Keratinocyte (primary cell): Measurements from ENCODE around the gene DCHS2. TPM values are rescaled to one million over a fixed set of nuclear protein-coding genes. Genes with fewer than 3 reads are reported as not detected.

Experiments used
- DNase-seq: peaks from one replicate; pipeline ENCODE4 v3.0.0-alpha.2; 2011; ENCODE audit warnings: low read depth, missing footprints, low spot score
- FAIRE-seq: peaks from 2 replicates; lab custom pipeline; 2011; peaks lifted over from hg19 to GRCh38; lab: Jason Lieb, UNC
- H2AFZ ChIP-seq: 2 replicates; pipeline ENCODE4 v1.6.0; 2012; ENCODE audit warnings: low read length, control low read depth, inconsistent platforms; ENCODE audit not compliant: control insufficient read depth
- H3K27ac ChIP-seq: 2 replicates; pipeline ENCODE4 v1.5.1; 2011; ENCODE audit warnings: low read length; ENCODE audit not compliant: control insufficient read depth, insufficient read depth
- H3K27me3 ChIP-seq: 3 replicates; pipeline ENCODE4 v1.6.0; 2011; ENCODE audit warnings: low read length; ENCODE audit not compliant: control insufficient read depth, insufficient read depth; ENCODE audit errors: extremely low read depth
- H3K36me3 ChIP-seq, 2 experiments: 2 replicates in 1 of 2; 3 replicates in 1 of 2; pipeline ENCODE4 v1.5.1; 2011; ENCODE audit warnings: low read length in 2 of 2, mild to moderate bottlenecking in 1 of 2; ENCODE audit not compliant: control insufficient read depth in 2 of 2, insufficient read depth in 2 of 2; ENCODE audit errors: extremely low read depth in 1 of 2
- H3K4me1 ChIP-seq: 3 replicates; pipeline ENCODE4 v1.5.1; 2011; ENCODE audit warnings: low read length; ENCODE audit not compliant: control insufficient read depth, insufficient read depth; ENCODE audit errors: extremely low read depth
- H3K4me2 ChIP-seq: 3 replicates; pipeline ENCODE4 v1.6.0; 2011; ENCODE audit warnings: low read depth, low read length; ENCODE audit not compliant: control insufficient read depth, insufficient read depth; ENCODE audit errors: extremely low read depth
- H3K4me3 ChIP-seq, 3 experiments: fragments of 200-600 bp in 1 of 3; sonication (generic) in 1 of 3; 2 replicates in 2 of 3; 3 replicates in 1 of 3; pipeline ENCODE4 v1.5.1; 2011 to 2016; ENCODE audit warnings: low read length in 3 of 3, mild to moderate bottlenecking in 3 of 3, control low read depth in 2 of 3, inconsistent platforms in 1 of 3, low read depth in 1 of 3, mixed read lengths in 1 of 3, mixed run types in 1 of 3, moderate library complexity in 1 of 3; ENCODE audit not compliant: control insufficient read depth in 2 of 3, insufficient read depth in 2 of 3; ENCODE audit errors: extremely low read depth in 1 of 3
- H3K79me2 ChIP-seq: 2 replicates; pipeline ENCODE4 v1.6.0; 2012; ENCODE audit warnings: low read length; ENCODE audit not compliant: control insufficient read depth, insufficient read depth
- H3K9ac ChIP-seq: 3 replicates; pipeline ENCODE4 v1.6.0; 2011; ENCODE audit warnings: low read length; ENCODE audit not compliant: control insufficient read depth, insufficient read depth; ENCODE audit errors: extremely low read depth
- H3K9me1 ChIP-seq: 3 replicates; pipeline ENCODE4 v1.6.0; 2011; ENCODE audit warnings: low read length; ENCODE audit not compliant: control insufficient read depth, insufficient read depth; ENCODE audit errors: extremely low read depth
- H3K9me3 ChIP-seq: 2 replicates; pipeline ENCODE4 v1.5.1; 2012; ENCODE audit warnings: low read depth, low read length; ENCODE audit not compliant: control insufficient read depth
- H4K20me1 ChIP-seq: 3 replicates; pipeline ENCODE4 v1.6.0; 2011; ENCODE audit warnings: low read length; ENCODE audit not compliant: control insufficient read depth, insufficient read depth; ENCODE audit errors: extremely low read depth
- EZH2 ChIP-seq: IDR thresholded peaks from one replicate; pipeline ENCODE4 v1.6.1; 2012; ENCODE audit warnings: inconsistent platforms, mild to moderate bottlenecking, low read length, moderate library complexity
- dilution Hi-C: fragments of 300-500 bp; cut with MboI; formaldehyde crosslinking; loops from one replicate; pipeline ENCODE4 v1.7.0; 2020; ENCODE audit warnings: low sequenced_read_pairs; ENCODE audit not compliant: extremely low pct_ligation_motif_present
- polyA plus RNA-seq, 5 experiments: library from polyadenylated mRNA; depleted of rRNA in 3 of 5; stranded (reverse) in 3 of 5; stranded (forward) in 1 of 5; unstranded in 1 of 5; fragments of >200 nt; gene quantifications; 1 replicate in 1 of 5; 2 replicates in 3 of 5; 3 replicates in 1 of 5; pipeline versions ENCODE4 v1.2.1 to v1.2.3, GENCODE V29; 2011 to 2012; ENCODE audit warnings: missing spikeins in 2 of 5, low read depth in 1 of 5, low replicate concordance in 1 of 5
- TF ChIP-seq, protein P1 (sequence below), 3 experiments: IDR thresholded peaks in 1 of 3; conservative IDR thresholded peaks in 1 of 3; optimal IDR thresholded peaks in 1 of 3; 2 replicates in 2 of 3; 3 replicates in 1 of 3; pipeline versions ENCODE3 to v1.5.1; 2011; ENCODE audit warnings: low read length in 3 of 3, mild to moderate bottlenecking in 3 of 3, moderate library complexity in 2 of 3, control low read depth in 1 of 3, inconsistent platforms in 1 of 3; ENCODE audit not compliant: insufficient read depth in 2 of 3; ENCODE audit errors: extremely low read depth in 1 of 3

Gene DCHS2
- polyA plus RNA-seq, 1 donor (not counting 4 experiments of a cell fraction or from before 2014, with no cell fraction given) = 0.01 TPM

DNA sequence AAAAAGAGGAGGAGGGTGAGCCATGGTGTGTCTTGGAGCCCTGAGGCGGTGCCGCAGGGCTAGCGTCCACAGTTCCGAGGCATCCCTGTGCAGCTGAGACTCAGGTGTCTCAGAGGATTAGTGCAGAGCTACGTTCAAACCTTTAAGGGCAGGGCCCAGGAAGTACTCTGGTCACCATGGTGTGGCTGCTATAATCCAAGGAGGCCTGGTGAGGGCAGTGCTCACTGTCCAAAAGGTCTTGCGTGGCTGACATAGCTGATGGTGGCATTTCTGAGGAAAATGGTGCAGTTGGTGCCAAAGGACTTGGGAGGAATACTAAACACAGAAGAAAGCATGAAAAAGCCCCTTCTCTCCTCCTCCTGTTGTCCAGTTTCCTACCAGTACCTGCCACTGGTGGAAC is 146.9 kb downstream of the DCHS2 start:
- no peaks in the 10 kb centered on the region for H3K27me3 ChIP-seq
- no peak for DNase-seq
- no peak overlapping the region for H3K4me3 ChIP-seq
- H3K79me2 ChIP-seq = no peaks in the 10 kb centered on the region
- H3K4me2 ChIP-seq = no peak overlapping the region
- no peaks in the 10 kb centered on the region for H3K36me3 ChIP-seq
- H2AFZ ChIP-seq = no peak overlapping the region
- H3K9ac ChIP-seq = no peak overlapping the region
- H3K9me3 ChIP-seq = no peaks in the 10 kb centered on the region
- H3K9me1 ChIP-seq = no peaks in the 10 kb centered on the region
- H4K20me1 ChIP-seq = no peaks in the 10 kb centered on the region
- TF ChIP-seq, protein P1, sequence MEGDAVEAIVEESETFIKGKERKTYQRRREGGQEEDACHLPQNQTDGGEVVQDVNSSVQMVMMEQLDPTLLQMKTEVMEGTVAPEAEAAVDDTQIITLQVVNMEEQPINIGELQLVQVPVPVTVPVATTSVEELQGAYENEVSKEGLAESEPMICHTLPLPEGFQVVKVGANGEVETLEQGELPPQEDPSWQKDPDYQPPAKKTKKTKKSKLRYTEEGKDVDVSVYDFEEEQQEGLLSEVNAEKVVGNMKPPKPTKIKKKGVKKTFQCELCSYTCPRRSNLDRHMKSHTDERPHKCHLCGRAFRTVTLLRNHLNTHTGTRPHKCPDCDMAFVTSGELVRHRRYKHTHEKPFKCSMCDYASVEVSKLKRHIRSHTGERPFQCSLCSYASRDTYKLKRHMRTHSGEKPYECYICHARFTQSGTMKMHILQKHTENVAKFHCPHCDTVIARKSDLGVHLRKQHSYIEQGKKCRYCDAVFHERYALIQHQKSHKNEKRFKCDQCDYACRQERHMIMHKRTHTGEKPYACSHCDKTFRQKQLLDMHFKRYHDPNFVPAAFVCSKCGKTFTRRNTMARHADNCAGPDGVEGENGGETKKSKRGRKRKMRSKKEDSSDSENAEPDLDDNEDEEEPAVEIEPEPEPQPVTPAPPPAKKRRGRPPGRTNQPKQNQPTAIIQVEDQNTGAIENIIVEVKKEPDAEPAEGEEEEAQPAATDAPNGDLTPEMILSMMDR (optimal IDR thresholded peaks at IDR 0.05 in 1 of 3, IDR thresholded peaks at IDR 0.05 in 1 of 3, conservative IDR thresholded peaks at IDR 0.05 in 1 of 3; ENCODE audit: extremely low read depth in 1 of 3, insufficient read depth in 2 of 3, low read length in 3 of 3) = peak in 1 of 3 experiments; percentile 26
- no peak for TF ChIP-seq EZH2
- no peak for FAIRE-seq
- H3K27ac ChIP-seq = no peak overlapping the region
- H3K4me1 ChIP-seq = no peaks in the 10 kb centered on the region
- dilution Hi-C loops = no loop called here

DNA sequence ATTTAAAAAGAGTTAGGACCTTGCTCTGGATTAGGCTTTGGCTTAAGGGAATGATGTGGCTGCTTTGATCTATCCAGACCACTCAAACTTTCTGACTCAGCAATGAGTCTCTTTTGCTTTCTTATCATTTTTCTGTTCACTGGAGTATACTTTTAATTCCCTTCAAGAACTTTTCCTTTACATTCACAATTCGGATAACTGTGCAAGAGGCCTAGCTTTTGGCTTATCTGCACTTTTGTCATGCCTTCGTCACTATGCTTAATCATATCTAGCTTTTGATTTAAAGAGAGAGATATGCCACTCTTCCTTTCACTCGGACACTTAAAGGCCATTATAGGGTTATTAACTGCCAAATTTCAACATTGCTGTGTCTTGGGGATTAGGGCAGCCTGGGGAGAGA is 147.9 kb downstream of the DCHS2 start:
- H3K9ac ChIP-seq = no peak overlapping the region
- TF ChIP-seq, protein P1 (optimal IDR thresholded peaks at IDR 0.05 in 1 of 3, IDR thresholded peaks at IDR 0.05 in 1 of 3, conservative IDR thresholded peaks at IDR 0.05 in 1 of 3; ENCODE audit: extremely low read depth in 1 of 3, insufficient read depth in 2 of 3, low read length in 3 of 3) = no peak
- no peak for TF ChIP-seq EZH2
- no peaks in the 10 kb centered on the region for H3K27me3 ChIP-seq
- H2AFZ ChIP-seq = no peak overlapping the region
- H3K4me2 ChIP-seq = no peak overlapping the region
- no peaks in the 10 kb centered on the region for H3K9me3 ChIP-seq
- no peaks in the 10 kb centered on the region for H4K20me1 ChIP-seq
- H3K9me1 ChIP-seq = no peaks in the 10 kb centered on the region
- dilution Hi-C loops = no loop called here
- no peak for FAIRE-seq
- H3K4me1 ChIP-seq = no peaks in the 10 kb centered on the region
- H3K27ac ChIP-seq = no peak overlapping the region
- no peaks in the 10 kb centered on the region for H3K79me2 ChIP-seq
- H3K4me3 ChIP-seq = no peak overlapping the region
- DNase-seq = no peak
- no peaks in the 10 kb centered on the region for H3K36me3 ChIP-seq
